NCI-H1092 (cell line): ENCODE data around the gene PRIMPOL.
A peak's percentile ranks its signal among the peaks of the same experiment; 100 is the strongest.
"Not testable (repeated sequence)": the region's sequence is repeated elsewhere in the genome, so short reads cannot be mapped to it uniquely, and the experiment has no call there.

ENCODE experiments used
- DNase-seq: peaks from one replicate; lab custom pipeline; 2025; lab: John Stamatoyannopoulos, UW

PRIMPOL gene

GRCh38 chr4:184712322-184712721 is 62.8 kb downstream of the PRIMPOL start:
- DNase-seq, result no peak

- DNase-seq, result no peak
These were observed 64.3 kb downstream of the PRIMPOL start for GRCh38 chr4:184713887-184714286.

GRCh38 chr4:184715526-184715925 is 66.0 kb downstream of the PRIMPOL start:
- DNase-seq, result no peak

GRCh38 chr4:184719407-184719806 is 69.9 kb downstream of the PRIMPOL start:
- DNase-seq, result no peak

GRCh38 chr4:184721254-184721653 is 71.7 kb downstream of the PRIMPOL start:
- no peak for DNase-seq

GRCh38 chr4:184722798-184723197 is 73.3 kb downstream of the PRIMPOL start:
- DNase-seq, result no peak

DNA sequence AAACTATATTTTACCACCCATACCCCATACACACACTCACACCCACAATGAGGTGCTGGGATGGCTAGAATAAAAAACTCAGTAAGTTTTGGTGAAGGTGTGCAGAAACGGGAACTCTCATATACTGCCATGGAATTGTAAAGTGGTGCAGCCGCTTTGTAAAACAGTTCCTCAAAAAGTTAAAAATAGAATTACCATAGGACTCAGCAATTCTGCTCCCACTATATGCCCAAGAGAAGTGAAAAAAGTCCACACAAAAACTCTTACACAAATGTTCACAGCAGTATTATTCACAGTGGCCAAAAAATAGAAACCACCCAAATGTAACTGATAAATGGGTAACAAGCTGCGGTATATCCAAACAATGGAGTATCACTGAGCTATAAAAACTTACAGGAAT is 77.9 kb downstream of the PRIMPOL start:
- no peak for DNase-seq

GRCh38 chr4:184728858-184729257 is 79.3 kb downstream of the PRIMPOL start:
- DNase-seq, result no peak

- DNase-seq, result no peak
These were observed 80.4 kb downstream of the PRIMPOL start for GRCh38 chr4:184729946-184730345.

DNA sequence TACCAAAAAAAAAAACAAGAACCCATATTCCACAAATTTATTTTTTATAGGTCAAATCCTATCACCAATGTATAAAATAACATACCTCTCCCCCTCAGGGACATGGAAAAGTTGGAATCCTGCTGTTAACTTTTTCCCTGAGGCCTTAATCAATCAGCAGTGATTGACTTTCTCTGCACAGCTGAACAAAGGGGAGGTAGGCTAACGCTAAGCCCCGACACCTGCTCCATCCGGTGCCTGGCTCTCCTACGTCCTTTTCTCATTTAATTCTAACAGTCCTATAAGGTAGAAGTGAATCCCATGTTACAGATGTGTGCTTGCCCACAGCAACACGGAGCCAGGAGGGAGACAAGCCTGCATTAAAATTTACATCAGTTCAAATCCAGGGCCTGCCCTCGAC is 81.5 kb downstream of the PRIMPOL start:
- DNase-seq, result no peak

DNA sequence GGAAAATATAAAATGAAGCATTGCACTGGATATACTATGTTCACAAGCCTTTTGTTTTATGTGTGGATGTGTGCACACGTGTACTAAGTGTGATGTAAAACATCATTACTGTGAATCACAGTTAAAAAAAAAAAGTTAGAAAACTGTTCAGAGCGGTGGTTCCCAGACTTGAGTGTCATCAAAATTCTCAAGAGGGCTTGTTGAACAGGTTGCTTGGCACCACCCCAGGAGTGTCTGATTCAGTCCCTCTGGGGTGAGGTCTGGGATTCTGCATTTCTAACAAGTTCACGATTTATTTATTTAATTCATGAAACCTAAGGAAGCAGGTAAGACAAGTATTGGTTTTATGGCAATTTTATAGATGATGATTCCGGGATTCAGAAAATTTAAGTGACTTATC is 82.6 kb downstream of the PRIMPOL start:
- DNase-seq, result peak; percentile 16

- DNase-seq, result peak; percentile 100
These were observed 84.4 kb downstream of the PRIMPOL start, which contains the start of gene CENPU for GRCh38 chr4:184733654-184734524. Gene CENPU, minus strand, starts transcription at chr4:184734096. Its CDS starts 34 bp downstream, at chr4:184734062.

DNA sequence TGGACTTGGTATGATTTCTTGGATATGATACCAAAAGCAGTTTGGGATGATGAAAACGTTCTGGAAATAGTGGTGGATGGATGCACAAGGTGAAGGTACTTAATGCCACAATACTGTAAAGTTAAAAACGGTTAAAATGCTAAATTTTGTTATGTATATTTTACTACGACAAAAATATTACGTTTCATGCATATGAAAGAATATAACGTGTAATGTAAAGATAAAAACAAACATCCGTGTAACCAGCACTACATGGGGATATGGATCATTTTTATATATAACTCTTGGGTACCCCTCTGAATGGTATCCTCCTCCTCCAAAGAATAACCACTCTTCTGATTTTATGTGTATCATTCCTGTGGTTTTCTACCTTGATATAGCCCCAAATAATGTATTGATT is 85.2 kb downstream of the PRIMPOL start:
- DNase-seq, result no peak

GRCh38 chr4:184739575-184739974 is 90.0 kb downstream of the PRIMPOL start:
- not testable (repeated sequence) for DNase-seq

- DNase-seq, result no peak
These were observed 91.4 kb downstream of the PRIMPOL start for GRCh38 chr4:184740980-184741391.

GRCh38 chr4:184741651-184742050 is 92.1 kb downstream of the PRIMPOL start:
- DNase-seq, result not testable (repeated sequence)

- no peak for DNase-seq
These were observed 94.1 kb downstream of the PRIMPOL start for GRCh38 chr4:184743650-184744049.

DNA sequence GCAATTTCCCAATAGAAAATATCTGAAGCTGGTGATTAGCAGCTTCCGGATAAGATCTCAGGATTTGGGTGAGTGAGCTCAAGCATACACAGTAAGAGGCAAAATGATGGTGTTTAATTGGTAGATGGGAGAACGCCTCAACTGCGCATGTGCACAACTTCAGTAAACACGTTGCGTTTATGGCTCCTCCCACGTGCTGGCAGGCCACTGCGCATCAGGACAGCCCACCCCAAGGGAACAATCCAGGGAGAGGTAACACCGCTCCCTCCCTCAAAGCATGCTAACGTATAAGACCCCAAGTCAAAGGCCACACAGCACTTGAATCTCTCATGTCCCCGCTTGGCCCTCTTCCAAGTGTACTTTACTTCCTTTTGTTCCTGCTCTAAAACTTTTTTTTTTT is 94.7 kb downstream of the PRIMPOL start:
- no peak for DNase-seq
